Uterus (tissue), 2 donors: ENCODE measurements around the gene SLC36A3.
"Not testable (repeated sequence)": the region's sequence is repeated elsewhere in the genome, so short reads cannot be mapped to it uniquely, and the experiment has no call there.

Experiments
- CTCF ChIP-seq, 4 experiments: fragments of 200-600 bp in 2 of 4; fragments of 450-650 bp in 2 of 4; sonication (generic) in 2 of 4; IDR thresholded peaks; one replicate each; pipeline ENCODE4 v1.5.1; 2016 to 2019; ENCODE audit warnings: antibody characterized with exemption in 4 of 4, mild to moderate bottlenecking in 2 of 4, moderate library complexity in 1 of 4
- POLR2A ChIP-seq, 2 donors: fragments of 450-650 bp; IDR thresholded peaks; one replicate each; pipeline ENCODE4 v1.6.1; 2016; ENCODE audit warnings: antibody characterized with exemption in 2 of 2, mild to moderate bottlenecking in 1 of 2, moderate library complexity in 1 of 2

DNA sequence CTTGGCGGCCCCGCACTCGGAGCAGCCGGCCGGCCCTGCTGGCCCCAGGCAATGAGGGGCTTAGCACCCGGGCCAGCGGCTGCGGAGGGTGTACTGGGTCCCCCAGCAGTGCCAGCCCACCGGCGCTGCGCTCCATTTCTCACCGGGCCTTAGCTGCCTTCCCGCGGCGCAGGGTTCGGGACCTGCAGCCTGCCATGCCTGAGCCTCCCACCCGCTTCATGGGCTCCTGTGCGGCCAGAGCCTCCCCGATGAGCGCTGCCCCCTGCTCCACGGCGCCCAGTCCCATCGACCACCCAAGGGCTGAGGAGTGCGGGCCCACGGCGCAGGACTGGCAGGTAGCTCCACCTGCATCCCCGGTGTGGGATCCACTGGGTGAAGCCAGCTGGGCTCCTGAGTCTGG is 5.7 kb upstream of the SLC36A3 start:
- TF ChIP-seq CTCF, POLR2A (IDR thresholded peaks at IDR 0.05): not testable (repeated sequence)
